WTC11 (cell line): Measurements from ENCODE around the gene ACCSL. TPM values are rescaled to one million over a fixed set of nuclear protein-coding genes. Genes with fewer than 3 reads are reported as not detected.

Experiments
- ATAC-seq: fragments of 200-7000 bp; cut with Tn5 transposase; 2 replicates; pipeline ENCODE4 v1.10.0; 2021; ENCODE audit warnings: mild to moderate bottlenecking, moderate library complexity
- CTCF ChIA-PET: fragments of 300-600 bp; sonication (Branson Sonifier 250); formaldehyde crosslinking; loops from one replicate; lab custom pipeline; 2021; ENCODE audit warnings: antibody characterized with exemption; lab: Charles Lee
- POLR2A ChIA-PET: fragments of 350-600 bp; sonication (Branson Sonifier 250); formaldehyde crosslinking; loops from one replicate; lab custom pipeline; 2021; ENCODE audit warnings: antibody characterized with exemption; lab: Charles Lee
- DNase-seq: peaks from one replicate; pipeline ENCODE4 v3.0.0; 2021; ENCODE audit warnings: low spot score
- H3K27ac Mint-ChIP-seq: 2 replicates; pipeline ENCODE4 v1.8.0; 2021; ENCODE audit warnings: mixed read lengths
- H3K27me3 Mint-ChIP-seq: 2 replicates; pipeline ENCODE4 v1.8.0; 2021; ENCODE audit warnings: low read depth, mild to moderate bottlenecking, moderate library complexity, mixed read lengths
- H3K36me3 Mint-ChIP-seq: 2 replicates; pipeline ENCODE4 v1.8.0; 2021; ENCODE audit warnings: mixed read lengths
- H3K4me1 Mint-ChIP-seq: 2 replicates; pipeline ENCODE4 v1.8.0; 2022; ENCODE audit warnings: mixed read lengths
- H3K4me3 Mint-ChIP-seq: 2 replicates; pipeline ENCODE4 v1.8.0; 2021; ENCODE audit warnings: mild to moderate bottlenecking, moderate library complexity, mixed read lengths
- H3K9me3 Mint-ChIP-seq: 2 replicates; pipeline ENCODE4 v1.8.0; 2021; ENCODE audit warnings: mixed read lengths
- E2F5 ChIP-seq: sonication (generic); formaldehyde crosslinking; IDR thresholded peaks from 2 replicates; pipeline ENCODE4 v1.8.1; 2022; ENCODE audit warnings: mild to moderate bottlenecking, moderate library complexity, missing genetic modification reagents
- EMX1 ChIP-seq: fragments of 250-450 bp; sonication (Bioruptor Pico); IDR thresholded peaks from 2 replicates; pipeline ENCODE4 v1.8.0; 2021; ENCODE audit warnings: mild to moderate bottlenecking
- ESRRA ChIP-seq: sonication (generic); formaldehyde crosslinking; IDR thresholded peaks from 2 replicates; pipeline ENCODE4 v1.8.1; 2022; ENCODE audit warnings: mild to moderate bottlenecking, missing genetic modification reagents, borderline replicate concordance
- FOXK1 ChIP-seq: sonication (generic); formaldehyde crosslinking; IDR thresholded peaks from 2 replicates; pipeline ENCODE4 v1.8.0; 2022; ENCODE audit warnings: mild to moderate bottlenecking, moderate library complexity, missing genetic modification reagents
- FOXP1 ChIP-seq: sonication (generic); formaldehyde crosslinking; IDR thresholded peaks from 2 replicates; pipeline ENCODE4 v1.8.0; 2022; ENCODE audit warnings: missing genetic modification reagents, mild to moderate bottlenecking, moderate library complexity, borderline replicate concordance
- GABPB1 ChIP-seq: sonication (generic); formaldehyde crosslinking; IDR thresholded peaks from 2 replicates; pipeline ENCODE4 v1.8.1; 2023; ENCODE audit warnings: mild to moderate bottlenecking, missing genetic modification reagents
- GRHL2 ChIP-seq: fragments of 250-450 bp; sonication (Bioruptor Pico); IDR thresholded peaks from 2 replicates; pipeline ENCODE4 v1.8.0; 2022; ENCODE audit warnings: mild to moderate bottlenecking, moderate library complexity; ENCODE audit not compliant: insufficient replicate concordance, severe bottlenecking
- JAZF1 ChIP-seq: fragments of 250-450 bp; sonication (Bioruptor Pico); IDR thresholded peaks from 2 replicates; pipeline ENCODE4 v1.9.0; 2021; ENCODE audit warnings: moderate library complexity, mild to moderate bottlenecking, inconsistent platforms
- PREB ChIP-seq: sonication (generic); formaldehyde crosslinking; IDR thresholded peaks from 2 replicates; pipeline ENCODE4 v1.8.1; 2022; ENCODE audit warnings: mild to moderate bottlenecking, missing genetic modification reagents, moderate library complexity, borderline replicate concordance
- TP53 ChIP-seq: sonication (generic); formaldehyde crosslinking; IDR thresholded peaks from 2 replicates; pipeline ENCODE4 v1.8.1; 2023; ENCODE audit warnings: mild to moderate bottlenecking, missing genetic modification reagents
- ZNF121 ChIP-seq: sonication (generic); formaldehyde crosslinking; IDR thresholded peaks from 2 replicates; pipeline ENCODE4 v1.8.0; 2023; ENCODE audit warnings: missing genetic modification reagents
- ZNF138 ChIP-seq: sonication (generic); formaldehyde crosslinking; conservative IDR thresholded peaks from 2 replicates; pipeline ENCODE4 v1.8.1; 2022; ENCODE audit warnings: mild to moderate bottlenecking, moderate library complexity, missing genetic modification reagents
- ZNF423 ChIP-seq: fragments of 250-450 bp; sonication (Bioruptor Pico); IDR thresholded peaks from 2 replicates; pipeline ENCODE4 v2.1.2; 2022; ENCODE audit warnings: mild to moderate bottlenecking, moderate library complexity
- total RNA-seq: library from RNA; stranded (reverse); gene quantifications from 3 replicates; pipeline ENCODE4 v1.2.3, GENCODE V29; 2021
- TF ChIP-seq, protein P1 (sequence below): sonication (generic); formaldehyde crosslinking; IDR thresholded peaks from 2 replicates; pipeline ENCODE4 v1.8.1; 2023; ENCODE audit warnings: mild to moderate bottlenecking, moderate library complexity, missing genetic modification reagents
- TF ChIP-seq, protein P2 (sequence below): fragments of 250-450 bp; sonication (Bioruptor Pico); IDR thresholded peaks from 2 replicates; pipeline ENCODE4 v1.9.0; 2021; ENCODE audit warnings: moderate library complexity, mild to moderate bottlenecking, inconsistent platforms, borderline replicate concordance
- TF ChIP-seq, protein P3 (sequence below): fragments of 200-600 bp; IDR thresholded peaks from 2 replicates; pipeline ENCODE4 v1.8.0; 2022; ENCODE audit warnings: antibody characterized with exemption

Gene ACCSL
- total RNA-seq, 1 experiment from 2014 or later: not detected

DNA sequence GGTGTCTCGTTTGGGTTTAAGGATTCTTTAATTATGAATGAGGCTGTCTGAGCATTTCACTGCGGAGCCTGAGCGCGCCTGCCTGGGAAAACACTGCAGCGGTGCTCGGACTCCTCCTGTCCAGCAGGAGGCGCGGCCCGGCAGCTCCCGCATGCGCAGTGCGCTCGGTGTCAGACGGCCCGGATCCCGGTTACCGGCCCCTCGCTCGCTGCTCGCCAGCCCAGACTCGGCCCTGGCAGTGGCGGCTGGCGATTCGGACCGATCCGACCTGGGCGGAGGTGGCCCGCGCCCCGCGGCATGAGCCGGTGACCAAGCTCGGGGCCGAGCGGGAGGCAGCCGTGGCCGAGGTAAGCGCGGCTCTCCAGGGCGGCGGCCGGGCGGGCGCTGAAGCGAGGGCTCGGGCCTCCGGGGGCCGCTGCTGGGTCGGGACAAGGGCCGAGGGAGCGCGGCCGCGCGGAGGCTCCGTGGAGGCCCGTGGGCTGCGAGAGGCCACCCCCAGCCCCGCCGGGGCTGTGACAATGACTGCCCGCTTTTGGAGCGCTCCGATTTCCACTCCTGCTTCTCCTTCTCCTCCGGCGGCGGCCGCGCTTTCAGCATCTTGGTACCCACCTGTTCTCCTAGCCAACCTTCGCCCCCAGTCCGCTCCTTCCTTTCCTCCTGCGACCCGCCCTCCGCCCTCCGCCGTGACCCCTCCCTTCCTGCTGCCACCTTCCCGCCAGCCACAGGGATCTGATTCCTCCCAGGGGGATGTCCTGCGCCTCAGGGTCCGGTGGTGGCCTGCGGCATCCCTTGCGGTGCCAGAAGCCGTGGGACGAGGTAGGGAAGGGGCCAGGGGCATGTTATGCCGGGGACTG lies 48.0 kb downstream of the ACCSL start, which contains the start of gene EXT2 (continued):
- TF ChIP-seq ESRRA (0 out of 2 replicates have a peak, but pooled peaks have one; percentile 30), ZNF121 (CRISPR knock-in tag) (0 out of 2 replicates have a peak, but pooled peaks have one; percentile 19), ZNF138 (CRISPR knock-in tag) (0 out of 2 replicates have a peak, but pooled peaks have one; percentile 23), E2F5 (CRISPR knock-in tag) (no peak), GABPB1 (CRISPR knock-in tag) (peak; percentile 42; the same call in 1 of the 2 replicates), FOXK1 (CRISPR knock-in tag) (peak; percentile 67; the same call in 1 of the 2 replicates), TP53 (CRISPR knock-in tag) (0 out of 2 replicates have a peak, but pooled peaks have one; percentile 58)
- TF ChIP-seq, protein P1, sequence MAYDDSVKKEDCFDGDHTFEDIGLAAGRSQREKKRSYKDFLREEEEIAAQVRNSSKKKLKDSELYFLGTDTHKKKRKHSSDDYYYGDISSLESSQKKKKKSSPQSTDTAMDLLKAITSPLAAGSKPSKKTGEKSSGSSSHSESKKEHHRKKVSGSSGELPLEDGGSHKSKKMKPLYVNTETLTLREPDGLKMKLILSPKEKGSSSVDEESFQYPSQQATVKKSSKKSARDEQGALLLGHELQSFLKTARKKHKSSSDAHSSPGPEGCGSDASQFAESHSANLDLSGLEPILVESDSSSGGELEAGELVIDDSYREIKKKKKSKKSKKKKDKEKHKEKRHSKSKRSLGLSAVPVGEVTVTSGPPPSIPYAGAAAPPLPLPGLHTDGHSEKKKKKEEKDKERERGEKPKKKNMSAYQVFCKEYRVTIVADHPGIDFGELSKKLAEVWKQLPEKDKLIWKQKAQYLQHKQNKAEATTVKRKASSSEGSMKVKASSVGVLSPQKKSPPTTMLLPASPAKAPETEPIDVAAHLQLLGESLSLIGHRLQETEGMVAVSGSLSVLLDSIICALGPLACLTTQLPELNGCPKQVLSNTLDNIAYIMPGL (CRISPR knock-in tag): peak; percentile 94
- TF ChIP-seq, protein P2, sequence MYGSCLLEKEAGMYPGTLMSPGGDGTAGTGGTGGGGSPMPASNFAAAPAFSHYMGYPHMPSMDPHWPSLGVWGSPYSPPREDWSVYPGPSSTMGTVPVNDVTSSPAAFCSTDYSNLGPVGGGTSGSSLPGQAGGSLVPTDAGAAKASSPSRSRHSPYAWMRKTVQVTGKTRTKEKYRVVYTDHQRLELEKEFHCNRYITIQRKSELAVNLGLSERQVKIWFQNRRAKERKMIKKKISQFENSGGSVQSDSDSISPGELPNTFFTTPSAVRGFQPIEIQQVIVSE (CRISPR knock-in tag): no peak
- TF ChIP-seq, protein P3, sequence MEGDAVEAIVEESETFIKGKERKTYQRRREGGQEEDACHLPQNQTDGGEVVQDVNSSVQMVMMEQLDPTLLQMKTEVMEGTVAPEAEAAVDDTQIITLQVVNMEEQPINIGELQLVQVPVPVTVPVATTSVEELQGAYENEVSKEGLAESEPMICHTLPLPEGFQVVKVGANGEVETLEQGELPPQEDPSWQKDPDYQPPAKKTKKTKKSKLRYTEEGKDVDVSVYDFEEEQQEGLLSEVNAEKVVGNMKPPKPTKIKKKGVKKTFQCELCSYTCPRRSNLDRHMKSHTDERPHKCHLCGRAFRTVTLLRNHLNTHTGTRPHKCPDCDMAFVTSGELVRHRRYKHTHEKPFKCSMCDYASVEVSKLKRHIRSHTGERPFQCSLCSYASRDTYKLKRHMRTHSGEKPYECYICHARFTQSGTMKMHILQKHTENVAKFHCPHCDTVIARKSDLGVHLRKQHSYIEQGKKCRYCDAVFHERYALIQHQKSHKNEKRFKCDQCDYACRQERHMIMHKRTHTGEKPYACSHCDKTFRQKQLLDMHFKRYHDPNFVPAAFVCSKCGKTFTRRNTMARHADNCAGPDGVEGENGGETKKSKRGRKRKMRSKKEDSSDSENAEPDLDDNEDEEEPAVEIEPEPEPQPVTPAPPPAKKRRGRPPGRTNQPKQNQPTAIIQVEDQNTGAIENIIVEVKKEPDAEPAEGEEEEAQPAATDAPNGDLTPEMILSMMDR: peak; percentile 70

DNA sequence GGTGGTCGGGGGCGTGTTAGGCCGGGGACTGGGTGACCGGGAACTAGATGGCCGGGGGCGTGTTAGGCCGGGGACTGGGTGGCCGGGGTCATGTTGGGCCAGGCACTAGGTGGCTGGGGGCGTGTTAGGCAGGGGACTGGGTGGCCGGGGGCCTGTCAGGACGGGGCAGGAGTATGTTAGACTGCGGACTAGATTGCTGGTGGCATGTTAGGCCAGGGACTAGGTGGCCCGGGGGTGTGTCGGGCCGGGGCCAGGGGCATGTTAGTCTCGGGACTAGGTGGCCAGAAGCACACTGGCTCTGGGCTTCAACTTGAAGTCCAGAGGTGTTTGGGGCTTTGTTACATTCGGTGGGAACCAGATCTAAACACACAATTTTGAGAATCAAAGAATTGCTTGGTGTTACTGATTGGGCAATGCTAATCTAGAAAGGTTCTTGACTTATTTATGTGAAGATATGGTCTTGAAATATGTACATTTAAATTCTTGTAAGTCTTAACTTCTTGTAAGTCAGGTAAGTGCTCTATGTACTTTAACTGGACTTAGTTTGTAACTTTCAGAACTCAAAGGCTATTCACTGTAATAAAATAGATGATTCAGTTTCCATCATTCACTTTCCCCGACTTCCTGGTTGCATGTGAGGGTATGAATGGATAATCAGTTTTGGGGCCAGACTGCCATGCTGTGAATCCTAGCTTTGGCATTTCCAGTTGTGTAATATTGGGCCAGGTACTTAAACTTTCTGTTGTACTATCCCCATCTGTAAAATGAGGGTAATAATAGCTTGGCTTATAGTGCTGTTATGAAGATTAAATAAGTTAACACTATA lies 48.8 kb downstream of the ACCSL start:
- TF ChIP-seq, protein P1 (CRISPR knock-in tag): no peak
- TF ChIP-seq GRHL2: no peak
- no peak for TF ChIP-seq FOXP1
- TF ChIP-seq PREB (CRISPR knock-in tag): no peak
- no peak for TF ChIP-seq EMX1 (CRISPR knock-in tag)
- TF ChIP-seq E2F5 (CRISPR knock-in tag): peak; percentile 77; the same call in 1 of the 2 replicates
- no peak for TF ChIP-seq ZNF423 (CRISPR knock-in tag)
- no peak for TF ChIP-seq JAZF1 (CRISPR knock-in tag)
- H3K4me3 Mint-ChIP-seq: peak overlapping the region; percentile 75
- no peaks in the 10 kb centered on the region for H3K9me3 Mint-ChIP-seq
- ChIA-PET POLR2A (no interaction called here), CTCF (no interaction called here)
- peak; percentile 32 for ATAC-seq
- no peak overlapping the region for H3K27ac Mint-ChIP-seq
- H3K27me3 Mint-ChIP-seq: peaks cover under 1% of the 10 kb centered on the region
- no peak for DNase-seq
- peaks cover 16% of the 10 kb centered on the region for H3K4me1 Mint-ChIP-seq
- H3K36me3 Mint-ChIP-seq: no peaks in the 10 kb centered on the region
